HTR-8/SVneo (cell line): ENCODE results near the gene GPC5.
A peak's percentile ranks its signal among the peaks of the same experiment; 100 is the strongest.
"Not testable (repeated sequence)": the region's sequence is repeated elsewhere in the genome, so short reads cannot be mapped to it uniquely, and the experiment has no call there.

ENCODE experiments used
- DNase-seq: peaks from one replicate; pipeline ENCODE4 v3.0.0; 2011; ENCODE audit warnings: low spot score, mixed read lengths; ENCODE audit not compliant: insufficient read length
- FAIRE-seq: peaks from 2 replicates; lab custom pipeline; 2011; peaks lifted over from hg19 to GRCh38; lab: Jason Lieb, UNC

GPC5 gene

DNA sequence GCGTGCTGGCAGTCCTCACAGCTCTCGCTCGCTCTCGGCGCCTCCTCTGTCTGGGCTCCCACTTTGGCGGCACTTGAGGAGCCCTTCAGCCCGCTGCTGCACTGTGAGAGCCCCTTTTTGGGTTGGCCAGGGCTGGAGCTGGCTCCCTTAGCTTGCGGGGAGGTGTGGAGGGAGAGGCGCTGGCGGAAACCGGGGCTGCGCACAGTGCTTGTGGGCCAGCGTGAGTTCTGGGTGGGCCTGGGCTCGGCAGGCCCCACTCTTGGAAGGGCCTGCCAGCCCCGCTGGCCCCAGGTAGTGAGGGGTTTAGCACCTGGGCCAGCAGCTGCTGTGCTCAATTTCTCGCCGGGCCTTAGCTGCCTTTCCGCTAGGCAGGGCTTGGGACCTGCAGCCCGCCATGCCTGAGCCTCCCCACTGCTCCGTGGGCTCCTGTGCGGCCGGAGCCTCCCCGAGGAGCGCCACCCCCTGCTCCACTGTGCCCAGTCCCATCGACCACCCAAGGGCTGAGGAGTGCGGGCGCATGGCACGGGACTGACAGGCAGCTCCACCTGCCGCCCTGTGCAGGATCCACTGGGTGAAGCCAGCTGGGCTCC lies 892.4 kb downstream of the GPC5 start:
- FAIRE-seq, DNase-seq: not testable (repeated sequence)

DNA sequence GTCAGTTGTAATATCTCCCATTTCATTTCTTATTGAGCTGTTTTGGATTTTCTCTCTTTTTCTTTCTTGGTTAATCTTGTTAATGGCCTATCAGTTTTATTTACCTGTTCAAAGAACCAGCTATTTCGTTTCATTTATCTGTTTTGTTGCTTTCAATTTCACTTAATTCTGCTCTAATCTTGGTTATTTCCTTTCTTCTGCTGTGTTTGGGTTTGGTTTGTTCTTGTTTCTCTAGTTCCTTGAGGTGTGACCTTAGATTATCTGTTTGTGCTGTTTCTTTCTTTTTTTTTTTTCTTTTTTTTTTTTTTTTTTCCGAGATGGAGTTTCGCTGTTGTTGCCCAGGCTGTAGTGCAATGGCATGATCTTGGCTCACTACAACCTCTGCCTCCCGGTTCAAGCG lies 896.1 kb downstream of the GPC5 start:
- DNase-seq, FAIRE-seq: not testable (repeated sequence)

DNA sequence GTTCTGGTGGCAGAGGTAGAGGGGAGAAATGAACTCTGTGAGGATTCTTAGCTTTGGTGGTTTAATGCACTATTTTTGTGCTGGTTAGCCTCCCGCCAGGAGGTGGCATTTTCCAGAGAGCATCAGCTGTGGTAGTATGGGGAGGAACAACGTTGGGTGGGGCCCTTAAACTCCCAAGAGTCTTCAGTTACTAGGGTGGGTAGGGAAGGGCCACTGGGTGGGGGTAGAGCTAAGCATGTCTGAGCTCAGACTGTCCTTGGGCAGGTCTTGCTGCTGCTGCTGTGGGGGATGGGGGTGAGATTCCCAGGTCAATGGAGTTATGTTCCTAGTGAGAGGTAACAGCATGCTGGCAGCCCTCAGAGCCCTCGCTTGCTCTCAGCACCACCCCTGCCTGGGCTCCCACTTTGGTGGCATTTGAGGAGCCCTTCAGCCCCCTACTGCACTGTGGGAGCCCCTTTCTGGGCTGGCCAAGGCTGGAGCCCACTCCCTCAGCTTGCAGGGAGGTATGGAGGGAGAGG lies 897.8 kb downstream of the GPC5 start:
- not testable (repeated sequence) for DNase-seq, FAIRE-seq

DNA sequence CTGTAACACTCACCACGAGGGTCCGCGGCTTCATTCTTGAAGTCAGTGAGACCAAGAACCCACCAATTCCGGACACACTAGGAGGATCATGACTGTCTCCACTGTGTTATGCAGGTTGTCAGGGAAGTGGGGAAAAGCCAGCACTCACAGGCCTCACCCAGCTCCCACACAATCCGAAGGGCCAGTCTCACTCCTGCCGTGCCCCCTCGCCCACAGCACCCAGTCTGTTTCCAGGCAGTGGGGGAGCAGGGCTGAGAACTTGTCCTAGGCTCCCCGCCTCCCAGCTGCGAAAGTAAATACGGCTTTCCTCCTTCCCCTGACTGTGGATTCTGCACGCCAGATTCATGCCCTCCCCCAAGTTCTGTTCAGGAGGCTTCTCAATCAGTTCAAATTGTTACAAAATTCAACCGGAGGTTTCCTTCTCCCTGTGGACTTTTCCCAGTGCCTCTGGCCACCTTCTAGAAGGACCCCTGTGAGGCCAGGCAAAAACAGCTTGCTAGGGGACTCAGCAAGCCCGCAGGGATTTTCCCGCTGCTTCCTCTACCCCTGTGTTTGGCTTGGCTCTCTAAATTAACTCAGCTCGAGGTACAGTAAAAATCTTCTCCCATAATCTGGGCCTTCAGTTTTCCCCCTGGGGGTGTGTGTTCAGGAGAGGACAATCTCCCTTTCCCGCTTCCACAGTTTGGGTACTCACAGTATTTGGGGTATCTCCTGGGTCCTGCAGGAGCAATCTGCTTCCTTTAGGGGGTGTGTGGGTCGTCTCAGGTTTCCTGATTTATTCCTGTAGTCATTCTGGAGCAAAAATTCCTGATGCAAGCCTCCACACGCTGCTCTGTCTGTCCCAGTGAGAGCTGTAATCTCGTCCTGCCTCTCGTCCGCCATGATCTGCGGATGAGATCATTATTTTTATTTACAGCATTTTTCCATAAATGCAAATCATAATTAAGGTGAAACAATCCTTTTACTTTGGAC lies 899.8 kb downstream of the GPC5 start:
- DNase-seq (no peak), FAIRE-seq (no peak)

DNA sequence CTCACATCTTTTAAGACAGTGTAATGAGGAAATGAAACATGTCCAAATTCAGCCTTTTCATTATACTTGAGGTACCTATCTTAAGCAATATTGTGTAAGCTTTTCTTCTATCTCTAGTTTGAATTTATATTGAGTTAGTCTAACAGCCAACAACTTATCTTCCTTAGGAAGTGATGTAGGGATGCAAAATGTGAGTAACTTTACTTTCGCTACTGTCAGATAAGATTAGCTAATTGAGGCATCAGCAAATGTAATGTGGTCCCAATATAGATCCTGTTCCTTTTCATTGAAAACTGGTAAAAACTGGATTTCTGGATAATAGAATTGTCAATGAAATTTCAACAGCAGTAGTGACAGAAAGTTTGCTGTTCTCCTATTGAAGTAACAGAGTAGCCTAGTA lies 902.2 kb downstream of the GPC5 start:
- FAIRE-seq (no peak), DNase-seq (no peak)

DNA sequence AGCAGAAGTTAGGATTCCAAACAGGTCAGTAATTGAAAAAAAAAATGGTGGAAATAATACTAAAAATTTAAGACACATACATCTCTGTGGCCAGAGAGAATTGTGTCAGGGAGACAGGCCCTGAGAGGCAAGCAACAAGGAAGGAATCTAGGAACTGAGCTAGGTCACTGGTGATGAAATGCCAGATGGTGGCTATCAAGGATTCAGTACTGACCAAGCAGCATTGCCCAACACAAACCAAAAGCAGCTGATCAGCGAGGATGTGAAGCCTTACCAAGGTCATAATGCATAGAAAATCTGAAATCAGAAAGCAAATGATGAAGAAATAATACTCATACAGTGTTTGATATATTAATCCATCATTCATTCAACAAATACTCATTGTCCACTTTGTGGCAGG lies 905.0 kb downstream of the GPC5 start:
- DNase-seq (no peak), FAIRE-seq (no peak)

DNA sequence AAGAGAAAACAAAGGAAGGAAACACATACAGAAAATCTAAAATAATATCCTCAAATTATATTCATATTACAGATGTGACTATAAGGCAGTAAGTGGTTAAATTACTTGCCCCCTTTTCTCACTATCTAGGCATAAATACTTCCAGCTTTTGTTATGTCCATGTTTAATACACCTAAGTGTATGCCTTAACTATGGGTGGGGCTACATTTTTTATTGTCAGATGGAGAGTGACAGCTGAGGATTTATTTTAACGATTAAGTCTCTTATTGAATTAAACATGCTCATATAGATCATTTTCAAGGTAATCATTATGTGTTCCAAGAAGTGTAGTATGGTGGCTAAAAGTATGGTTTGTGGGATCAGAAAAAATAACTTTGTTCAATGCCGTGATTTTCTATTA lies 909.3 kb downstream of the GPC5 start:
- no peak for FAIRE-seq
- DNase-seq = no peak

DNA sequence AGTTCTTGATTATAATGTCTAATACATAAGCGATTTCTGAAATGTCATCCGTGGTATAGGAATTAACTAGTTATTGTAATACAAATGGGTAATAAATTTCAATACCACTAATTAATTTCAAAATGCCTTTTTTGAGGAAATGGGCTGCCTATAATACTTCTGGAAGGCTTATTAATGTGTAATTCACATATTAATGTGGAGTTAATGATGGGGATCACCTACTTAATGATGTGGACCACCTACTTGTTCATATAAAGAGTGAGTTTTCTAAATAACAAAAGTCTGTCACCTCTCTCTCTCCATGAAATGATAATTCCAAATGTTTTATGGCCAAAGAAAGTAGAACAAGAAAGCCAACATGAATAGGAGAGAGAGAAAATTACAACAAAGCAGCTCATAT lies 914.4 kb downstream of the GPC5 start:
- FAIRE-seq (no peak), DNase-seq (no peak)

DNA sequence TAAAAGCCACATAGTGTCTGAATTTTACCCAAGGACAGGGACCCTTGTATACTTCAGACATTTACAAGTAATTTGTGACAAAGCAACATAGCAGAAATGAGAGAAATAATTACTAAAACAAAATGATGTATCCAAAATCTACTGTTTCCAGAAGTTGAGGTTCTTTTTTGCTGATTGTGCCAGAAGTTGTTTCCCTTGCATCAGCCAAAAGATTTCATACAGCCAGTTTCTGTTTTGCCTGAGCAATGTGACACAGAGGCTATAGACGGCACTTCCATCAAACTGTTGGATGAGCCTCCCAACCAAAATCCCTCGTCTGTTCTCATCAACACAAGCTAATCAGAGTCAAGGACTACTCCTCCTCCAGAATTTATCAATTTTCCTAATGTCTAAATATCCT lies 915.0 kb downstream of the GPC5 start:
- DNase-seq (no peak), FAIRE-seq (no peak)

DNA sequence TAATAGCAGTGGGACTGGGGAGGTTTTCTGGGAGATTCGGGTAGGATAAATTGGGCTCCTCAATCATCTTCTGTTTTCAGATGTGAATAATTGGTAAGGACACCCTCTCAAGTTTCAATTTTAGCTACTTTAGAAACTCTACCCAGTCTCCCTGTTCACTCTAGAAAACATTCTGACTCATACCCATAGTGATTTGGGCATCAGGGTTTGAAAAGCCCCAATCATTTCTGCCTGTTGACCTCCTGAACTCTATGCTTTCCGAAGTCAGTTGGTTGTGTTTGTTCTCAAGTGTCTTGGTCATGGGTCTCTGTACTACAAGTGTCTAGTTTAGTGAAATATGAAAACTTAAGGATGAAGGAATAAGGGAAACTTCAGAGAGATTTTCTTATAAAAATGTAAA lies 916.8 kb downstream of the GPC5 start:
- FAIRE-seq (no peak), DNase-seq (peak; percentile 10)

DNA sequence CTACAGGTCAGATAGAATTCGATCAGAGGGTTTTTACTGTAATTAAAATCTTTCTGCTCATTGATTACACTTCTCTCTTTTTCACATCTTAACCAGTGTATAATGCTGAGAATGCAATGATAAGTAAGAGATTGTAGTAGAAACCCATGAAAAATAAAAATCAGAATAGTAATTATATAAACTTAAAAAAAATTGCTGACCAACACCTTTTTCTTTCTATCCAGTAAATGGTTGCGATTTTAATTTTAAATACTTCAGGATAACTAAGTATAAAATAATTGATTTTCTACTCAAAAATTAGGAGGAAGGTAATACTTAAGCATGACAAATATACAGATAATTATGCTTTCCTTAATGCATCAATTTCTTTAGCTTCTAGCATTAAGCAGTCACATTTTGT lies 917.6 kb downstream of the GPC5 start:
- no peak for FAIRE-seq
- DNase-seq = no peak

DNA sequence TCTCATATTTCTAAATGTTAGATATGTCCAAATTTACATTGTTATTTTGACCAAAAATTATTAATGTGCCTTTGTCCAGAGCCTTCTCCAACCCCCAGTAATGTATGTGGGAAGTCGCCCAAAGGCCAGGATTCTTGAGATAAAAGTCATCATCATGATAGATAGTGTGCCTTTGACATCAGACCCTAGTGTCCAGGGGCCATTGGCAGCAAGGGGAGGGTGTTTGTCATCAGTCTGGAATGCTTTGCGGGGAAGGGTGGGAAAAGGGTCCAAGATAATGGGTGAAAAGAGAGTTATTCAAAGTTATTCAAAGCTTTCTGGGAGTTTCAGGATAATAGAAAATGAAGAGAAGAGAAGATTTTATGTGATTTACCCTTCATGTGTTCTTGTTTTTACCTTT lies 918.6 kb downstream of the GPC5 start:
- no peak for FAIRE-seq

DNA sequence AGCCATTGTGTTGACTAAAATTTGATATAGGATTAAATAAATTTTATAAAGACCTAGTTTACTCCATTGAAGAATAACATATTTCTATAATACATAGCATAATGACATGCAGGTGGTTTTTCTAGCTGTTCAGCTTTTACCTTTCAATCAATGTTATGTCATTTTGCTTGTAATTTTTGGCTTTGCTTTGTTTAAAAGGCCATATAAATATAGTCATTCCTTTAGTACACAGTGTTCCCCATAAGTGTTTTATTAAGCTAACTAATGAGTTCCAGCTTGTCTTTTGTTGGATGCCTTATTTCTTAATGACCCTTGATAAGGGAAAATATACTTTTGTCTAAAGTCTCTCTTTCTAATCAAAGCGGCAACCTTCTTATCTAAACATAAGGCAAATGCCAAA lies 921.9 kb downstream of the GPC5 start:
- DNase-seq (no peak), FAIRE-seq (no peak)

More for the DNA sequence above, 918.6 kb downstream of the GPC5 start:
- peak; percentile 32 for DNase-seq

DNA sequence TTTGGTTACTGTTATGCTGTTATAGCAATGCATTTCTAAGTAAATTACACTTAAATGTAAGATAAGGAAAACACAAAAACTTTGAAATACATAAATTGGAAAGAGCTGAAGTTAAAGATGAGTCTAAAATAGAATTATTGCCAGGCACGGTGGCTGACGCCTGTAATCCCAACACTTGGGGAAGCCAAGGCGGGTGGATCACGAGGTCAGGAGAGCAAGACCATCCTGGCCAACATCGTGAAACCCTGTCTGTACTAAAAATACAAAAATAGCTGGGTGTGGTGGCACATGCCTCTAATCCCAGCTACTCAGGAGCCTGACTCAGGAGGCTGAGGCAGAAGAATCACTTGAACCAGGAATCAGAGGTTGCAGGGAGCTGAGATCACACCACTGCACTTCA lies 922.8 kb downstream of the GPC5 start:
- no peak for FAIRE-seq
- no peak for DNase-seq

DNA sequence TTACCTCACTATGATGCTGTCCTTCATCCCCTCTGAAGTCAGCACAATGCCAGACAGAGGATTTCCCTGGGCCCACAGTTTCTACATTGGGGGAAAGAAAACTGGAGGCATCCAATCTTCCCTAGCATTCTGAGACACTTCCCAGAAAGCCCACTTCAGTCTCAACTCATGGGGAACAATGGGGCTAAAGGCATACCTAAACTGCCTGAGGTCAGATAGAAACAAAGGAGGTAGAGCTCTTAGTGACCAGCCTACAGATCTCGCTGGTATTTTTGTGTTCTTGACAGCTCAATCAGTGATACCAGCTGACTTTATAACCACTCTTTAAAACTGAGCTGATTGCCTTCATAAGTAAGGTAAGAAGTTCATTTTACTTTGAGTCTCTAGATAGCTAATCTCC lies 947.2 kb downstream of the GPC5 start:
- no peak for DNase-seq
- FAIRE-seq = no peak

DNA sequence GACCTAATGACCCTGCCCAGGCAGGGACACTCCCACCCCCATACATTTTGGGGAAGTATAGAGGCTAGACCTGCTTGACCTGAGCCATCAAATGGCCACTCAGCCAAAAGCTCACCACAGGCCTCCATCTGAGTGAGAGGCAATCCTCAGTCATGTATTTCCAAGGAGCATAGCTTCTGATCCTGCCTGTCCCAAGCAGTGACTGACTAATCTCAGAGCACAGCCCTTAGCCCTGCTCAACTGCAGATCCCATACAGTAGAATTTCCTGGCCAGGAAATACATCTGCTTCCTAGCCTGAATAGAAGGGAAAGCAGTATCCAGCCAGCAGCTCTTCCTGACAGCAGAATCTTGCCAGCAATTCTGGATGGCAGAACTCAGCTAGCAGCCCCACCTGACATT lies 947.6 kb downstream of the GPC5 start:
- FAIRE-seq (no peak), DNase-seq (no peak)

DNA sequence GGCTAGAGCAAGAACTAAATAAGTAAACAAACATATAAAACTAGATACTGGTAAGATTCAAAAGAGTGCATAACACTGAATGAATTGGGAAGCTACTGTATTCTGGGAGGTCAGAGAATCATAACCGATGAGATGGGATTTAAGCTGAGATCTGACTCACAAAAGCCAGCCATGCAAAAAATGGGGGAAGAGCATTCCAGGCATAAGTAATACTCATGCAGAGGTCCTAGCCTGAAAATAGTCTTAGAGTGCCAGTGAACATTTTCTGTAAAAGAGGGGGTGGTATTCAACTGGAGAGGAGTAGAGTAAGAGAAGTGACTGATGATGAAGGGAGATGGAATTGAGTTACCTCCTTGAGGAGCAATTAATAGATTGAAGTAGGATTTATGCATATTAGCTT lies 956.2 kb downstream of the GPC5 start:
- no peak for FAIRE-seq

DNA sequence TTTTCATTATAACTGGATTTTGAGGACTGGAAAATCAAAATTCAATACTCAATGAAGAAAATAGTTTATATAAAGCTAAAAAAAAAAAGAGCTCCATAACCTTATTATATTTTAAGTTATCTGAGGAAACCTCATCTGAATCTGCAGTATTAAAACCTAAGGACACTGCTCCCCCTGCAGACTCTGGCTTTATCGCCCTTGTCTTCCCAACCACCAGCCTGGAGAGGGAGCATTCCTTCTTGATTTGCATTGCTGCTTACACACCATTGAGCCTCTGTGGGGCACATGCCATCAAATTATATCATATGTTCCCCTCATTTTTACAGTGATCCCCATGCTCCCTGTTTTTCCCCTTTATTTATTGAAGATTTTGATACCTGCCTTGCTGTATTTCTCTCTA lies 956.8 kb downstream of the GPC5 start:
- FAIRE-seq = no peak

More for the DNA sequence above, 956.2 kb downstream of the GPC5 start:
- DNase-seq = no peak

DNA sequence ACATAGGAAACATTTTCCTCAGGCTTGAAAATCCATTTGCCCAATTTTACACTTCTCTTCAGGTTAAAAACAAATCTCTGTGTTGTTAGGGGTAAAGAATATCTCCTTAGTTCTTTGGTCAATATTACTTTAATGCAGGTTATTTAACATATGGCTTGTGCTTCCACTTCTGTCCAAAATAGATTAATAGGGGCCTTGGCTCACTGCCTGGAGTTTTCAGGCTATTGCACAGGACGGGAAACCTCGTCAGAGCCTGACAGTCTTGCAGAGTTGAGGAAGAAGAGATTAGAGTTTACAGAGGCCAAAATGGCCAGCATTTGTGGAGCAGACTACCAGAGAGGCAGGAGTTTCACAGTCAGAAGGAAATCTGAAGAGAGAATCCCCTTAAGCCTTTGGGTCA lies 964.3 kb downstream of the GPC5 start:
- FAIRE-seq (no peak), DNase-seq (no peak)

More for the DNA sequence above, 956.8 kb downstream of the GPC5 start:
- peak; percentile 9 for DNase-seq

DNA sequence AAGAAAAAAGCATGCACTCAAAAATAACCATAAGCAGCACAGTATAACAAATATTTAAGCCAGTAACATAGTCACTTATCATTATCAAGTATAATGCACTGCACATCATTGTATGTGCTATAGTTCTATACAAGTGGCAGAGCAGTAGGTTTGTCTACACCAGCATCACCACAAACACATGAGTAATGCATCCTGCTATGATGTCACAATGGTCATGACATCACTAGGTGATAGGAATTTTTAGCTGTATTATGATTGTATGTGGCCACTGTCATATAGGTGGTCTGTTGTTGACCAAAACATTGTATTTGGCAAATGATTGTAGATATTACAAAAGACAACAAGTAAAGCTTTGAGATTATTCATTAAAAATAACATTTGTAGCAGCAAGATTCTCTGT lies 967.5 kb downstream of the GPC5 start:
- DNase-seq (no peak), FAIRE-seq (no peak)

DNA sequence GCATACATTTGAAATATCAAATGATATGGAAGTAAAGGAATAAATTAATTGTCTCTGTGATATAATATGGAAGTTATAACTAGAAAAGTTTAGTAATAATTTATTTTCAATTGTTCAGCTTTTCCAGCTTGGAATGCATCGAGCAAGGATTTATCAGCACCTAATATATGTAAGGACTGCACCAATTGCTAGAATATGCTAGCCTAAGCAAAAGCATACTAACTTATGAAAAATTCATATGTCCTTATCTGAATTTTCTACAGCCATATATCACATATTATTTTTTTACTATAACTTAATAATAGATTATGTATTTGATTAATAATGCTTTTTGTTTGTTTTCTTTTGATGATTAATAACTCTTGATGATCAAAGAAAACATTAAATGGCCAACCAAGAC lies 979.0 kb downstream of the GPC5 start:
- no peak for FAIRE-seq
- DNase-seq = no peak
